KMS-11 (cell line): ENCODE measurements around the gene PTMA.
A peak's percentile ranks its signal among the peaks of the same experiment; 100 is the strongest.
"Not testable (repeated sequence)": the region's sequence is repeated elsewhere in the genome, so short reads cannot be mapped to it uniquely, and the experiment has no call there.

Source experiments
- H2AFZ ChIP-seq: fragments of 200-600 bp; sonication (generic); 2 replicates; pipeline ENCODE4 v1.6.1; 2016; ENCODE audit warnings: antibody characterized with exemption, mixed run types, low read depth
- H3K27ac ChIP-seq: fragments of 200-600 bp; sonication (generic); 2 replicates; pipeline ENCODE4 v1.6.1; 2016; ENCODE audit warnings: mild to moderate bottlenecking, mixed run types
- H3K27me3 ChIP-seq: fragments of 200-600 bp; sonication (generic); 2 replicates; pipeline ENCODE4 v1.6.1; 2017; ENCODE audit warnings: mild to moderate bottlenecking, low read depth, mixed run types, moderate library complexity; ENCODE audit not compliant: insufficient read depth
- H3K36me3 ChIP-seq: fragments of 200-600 bp; sonication (generic); 2 replicates; pipeline ENCODE4 v1.6.1; 2017; ENCODE audit warnings: mild to moderate bottlenecking, mixed run types; ENCODE audit not compliant: insufficient read depth
- H3K4me1 ChIP-seq: fragments of 200-600 bp; sonication (generic); 2 replicates; pipeline ENCODE4 v1.6.1; 2016; ENCODE audit warnings: mild to moderate bottlenecking, low read depth, mixed run types; ENCODE audit not compliant: poor library complexity, severe bottlenecking
- H3K4me2 ChIP-seq: fragments of 200-600 bp; sonication (generic); 2 replicates; pipeline ENCODE4 v1.7.0; 2016; ENCODE audit warnings: mild to moderate bottlenecking, mixed run types
- H3K4me3 ChIP-seq: fragments of 200-600 bp; sonication (generic); IDR thresholded peaks from 2 replicates; pipeline ENCODE4 v1.6.1; 2017; ENCODE audit warnings: low read depth, low read length, mixed read lengths; ENCODE audit not compliant: insufficient read depth
- H3K79me2 ChIP-seq: fragments of 200-600 bp; sonication (generic); 2 replicates; pipeline ENCODE4 v1.6.1; 2016; ENCODE audit warnings: low read depth, mixed run types; ENCODE audit not compliant: insufficient read depth
- H3K9ac ChIP-seq: fragments of 200-600 bp; sonication (generic); 2 replicates; pipeline ENCODE4 v1.6.1; 2016; ENCODE audit warnings: mild to moderate bottlenecking, mixed run types
- H4K20me1 ChIP-seq: fragments of 200-600 bp; sonication (generic); 2 replicates; pipeline ENCODE4 v1.6.1; 2016; ENCODE audit warnings: mild to moderate bottlenecking, mixed run types; ENCODE audit not compliant: insufficient read depth
- TF ChIP-seq, protein P1 (sequence below): fragments of 200-600 bp; sonication (generic); conservative IDR thresholded peaks from 2 replicates; pipeline ENCODE4 v1.6.1; 2017; ENCODE audit warnings: low read depth, mild to moderate bottlenecking, antibody characterized with exemption, low read length, moderate library complexity, mixed read lengths

Gene PTMA

DNA sequence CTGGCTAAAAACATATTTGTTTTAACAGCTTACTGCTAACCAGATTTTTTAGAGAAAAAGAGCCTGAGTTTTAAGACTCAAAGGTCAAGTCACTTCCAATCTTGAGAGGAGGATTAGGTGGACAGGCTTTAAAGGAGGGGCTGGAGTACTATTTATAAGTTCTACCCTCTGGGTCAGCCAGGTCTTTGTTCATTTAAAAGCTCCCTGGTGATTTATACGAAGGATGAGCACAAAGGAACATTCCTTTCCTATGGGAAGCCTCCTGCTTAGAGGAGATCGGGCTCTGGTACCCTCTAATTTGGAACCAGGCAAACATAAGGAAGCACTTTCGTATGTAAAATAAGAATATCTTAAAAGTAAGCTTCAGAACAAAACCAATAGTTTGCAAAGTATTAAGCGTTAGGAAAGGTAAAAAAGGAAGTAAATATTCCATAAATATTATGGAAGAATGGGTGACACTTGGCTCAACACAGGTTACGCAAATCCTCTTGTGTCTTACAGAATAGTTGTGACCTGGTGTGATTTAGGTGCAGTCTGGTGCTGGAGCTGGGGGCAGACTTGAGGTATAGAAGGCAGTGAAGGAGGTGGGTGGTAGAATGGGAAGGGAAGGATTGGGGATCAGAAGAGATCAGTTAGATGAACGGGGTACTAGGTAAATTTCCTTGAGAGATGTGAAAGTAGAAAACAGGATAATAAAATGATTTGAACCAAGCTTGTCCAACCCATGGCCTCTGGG, 37.1 kb downstream of the PTMA start:
- H3K36me3 ChIP-seq: no peaks in the 10 kb centered on the region
- peaks cover 2% of the 10 kb centered on the region for H3K4me1 ChIP-seq
- H3K79me2 ChIP-seq: no peaks in the 10 kb centered on the region
- no peak overlapping the region for H2AFZ ChIP-seq
- H3K27me3 ChIP-seq: no peaks in the 10 kb centered on the region
- no peak overlapping the region for H3K27ac ChIP-seq
- no peak overlapping the region for H3K9ac ChIP-seq
- no peak overlapping the region for H3K4me2 ChIP-seq
- H4K20me1 ChIP-seq: no peaks in the 10 kb centered on the region
- TF ChIP-seq, protein P1, sequence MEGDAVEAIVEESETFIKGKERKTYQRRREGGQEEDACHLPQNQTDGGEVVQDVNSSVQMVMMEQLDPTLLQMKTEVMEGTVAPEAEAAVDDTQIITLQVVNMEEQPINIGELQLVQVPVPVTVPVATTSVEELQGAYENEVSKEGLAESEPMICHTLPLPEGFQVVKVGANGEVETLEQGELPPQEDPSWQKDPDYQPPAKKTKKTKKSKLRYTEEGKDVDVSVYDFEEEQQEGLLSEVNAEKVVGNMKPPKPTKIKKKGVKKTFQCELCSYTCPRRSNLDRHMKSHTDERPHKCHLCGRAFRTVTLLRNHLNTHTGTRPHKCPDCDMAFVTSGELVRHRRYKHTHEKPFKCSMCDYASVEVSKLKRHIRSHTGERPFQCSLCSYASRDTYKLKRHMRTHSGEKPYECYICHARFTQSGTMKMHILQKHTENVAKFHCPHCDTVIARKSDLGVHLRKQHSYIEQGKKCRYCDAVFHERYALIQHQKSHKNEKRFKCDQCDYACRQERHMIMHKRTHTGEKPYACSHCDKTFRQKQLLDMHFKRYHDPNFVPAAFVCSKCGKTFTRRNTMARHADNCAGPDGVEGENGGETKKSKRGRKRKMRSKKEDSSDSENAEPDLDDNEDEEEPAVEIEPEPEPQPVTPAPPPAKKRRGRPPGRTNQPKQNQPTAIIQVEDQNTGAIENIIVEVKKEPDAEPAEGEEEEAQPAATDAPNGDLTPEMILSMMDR: no peak
- no peak overlapping the region for H3K4me3 ChIP-seq

DNA sequence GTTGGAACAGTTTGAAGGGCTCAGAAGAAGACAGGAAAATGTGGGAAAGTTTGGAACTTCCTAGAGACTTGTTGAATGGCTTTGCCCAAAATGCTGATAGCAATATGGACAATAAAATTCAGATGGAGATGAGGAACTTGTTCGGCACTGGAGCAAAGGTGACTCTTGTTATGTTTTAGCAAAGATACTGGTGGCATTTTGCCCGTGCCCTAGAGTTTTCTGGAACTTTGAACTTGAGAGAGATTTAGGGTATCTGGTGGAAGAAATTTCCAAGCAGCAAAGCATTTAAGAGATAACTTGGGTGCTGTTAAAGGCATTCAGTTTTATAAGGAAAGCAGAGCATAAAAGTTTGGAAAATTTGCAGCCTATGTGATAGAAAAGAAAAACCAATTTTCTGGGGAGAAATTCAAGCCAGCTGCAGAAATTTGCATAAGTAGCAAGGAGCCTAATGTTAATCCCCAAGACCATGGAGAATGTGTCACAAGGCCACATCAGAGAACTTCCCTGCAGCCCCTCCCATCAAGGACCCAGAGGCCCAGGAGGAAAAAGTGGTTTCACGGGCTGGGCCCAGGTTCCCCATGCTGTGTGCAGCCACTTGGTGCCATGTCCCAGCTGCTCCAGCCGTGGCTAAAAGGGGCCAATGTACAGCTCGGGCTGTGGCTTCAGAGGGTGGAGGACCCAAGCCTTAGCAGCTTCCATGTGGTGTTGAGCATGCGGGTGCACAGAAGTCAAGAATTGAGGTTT, 40.0 kb downstream of the PTMA start:
- not testable (repeated sequence) for H4K20me1 ChIP-seq, H3K4me3 ChIP-seq, H3K27ac ChIP-seq, H2AFZ ChIP-seq, H3K9ac ChIP-seq, H3K79me2 ChIP-seq, H3K4me2 ChIP-seq, H3K27me3 ChIP-seq, H3K36me3 ChIP-seq
- H3K4me1 ChIP-seq: peaks cover 26% of the 10 kb centered on the region

DNA sequence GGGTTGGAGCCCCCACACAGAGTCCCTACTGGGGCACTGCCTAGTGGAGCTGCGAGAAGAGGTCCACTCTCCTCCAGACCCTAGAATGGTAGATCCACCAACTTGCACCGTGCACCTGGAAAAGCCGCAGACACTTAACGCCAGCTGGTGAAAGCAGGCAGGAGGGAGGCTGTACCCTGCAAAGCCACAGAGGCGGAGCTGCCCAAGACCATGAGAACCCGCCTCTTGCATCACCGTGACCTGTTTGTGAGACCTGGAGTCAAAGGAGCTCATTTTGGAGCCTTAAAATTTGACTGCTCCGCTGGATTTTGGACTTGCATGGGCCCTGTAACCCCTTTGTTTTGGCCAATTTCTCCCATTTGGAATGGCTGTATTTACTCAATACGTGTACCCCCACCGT, 40.7 kb downstream of the PTMA start:
- not testable (repeated sequence) for H3K27me3 ChIP-seq, H3K27ac ChIP-seq, H3K4me2 ChIP-seq, H2AFZ ChIP-seq, H4K20me1 ChIP-seq, H3K9ac ChIP-seq, H3K4me3 ChIP-seq, H3K79me2 ChIP-seq, H3K36me3 ChIP-seq
- H3K4me1 ChIP-seq: peaks cover 33% of the 10 kb centered on the region

DNA sequence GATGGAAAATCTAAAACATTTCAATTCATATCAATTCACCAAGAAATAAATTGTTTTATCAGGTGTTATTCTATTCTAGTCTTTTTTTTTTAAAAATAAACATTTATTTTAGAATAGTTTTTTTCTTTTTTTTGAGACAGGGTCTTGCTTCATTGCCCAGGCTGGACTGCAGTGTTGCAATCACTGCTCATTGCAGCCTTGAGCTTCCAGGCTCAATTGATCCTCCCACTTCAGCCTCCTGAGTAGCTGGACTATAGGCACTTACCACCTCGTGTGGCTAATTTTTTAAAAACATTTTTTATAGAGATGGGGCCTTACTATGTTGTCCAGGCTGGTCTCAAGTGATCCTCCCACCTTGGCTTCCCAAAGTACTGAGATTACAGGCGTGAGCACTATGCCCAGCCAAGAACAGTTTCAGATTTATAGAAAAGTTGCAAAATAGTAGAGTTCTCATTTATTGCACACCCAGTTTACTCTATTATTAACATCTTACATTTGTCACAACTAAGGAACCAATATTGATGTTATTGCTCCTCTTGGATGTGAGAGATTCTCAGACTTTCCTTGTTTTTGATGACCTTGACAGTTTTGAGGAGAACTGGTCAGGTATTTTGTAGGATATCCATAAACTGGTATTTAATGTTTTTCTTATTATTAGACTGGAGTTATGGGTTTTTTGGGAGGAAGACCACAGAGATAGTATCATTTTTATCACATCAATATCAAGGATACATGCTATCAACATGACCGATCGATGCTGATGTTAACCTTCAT, 42.9 kb downstream of the PTMA start:
- no peaks in the 10 kb centered on the region for H3K36me3 ChIP-seq
- no peak overlapping the region for H2AFZ ChIP-seq
- no peaks in the 10 kb centered on the region for H3K79me2 ChIP-seq
- TF ChIP-seq, protein P1: no peak
- H3K9ac ChIP-seq: no peak overlapping the region
- no peak overlapping the region; the same call in 1 of the 2 replicates for H3K27ac ChIP-seq
- H4K20me1 ChIP-seq: no peaks in the 10 kb centered on the region
- peak overlapping the region; percentile 29; the same call in 1 of the 2 replicates for H3K4me2 ChIP-seq
- H3K27me3 ChIP-seq: no peaks in the 10 kb centered on the region
- H3K4me3 ChIP-seq: no peak overlapping the region
- H3K4me1 ChIP-seq: peaks cover 39% of the 10 kb centered on the region

DNA sequence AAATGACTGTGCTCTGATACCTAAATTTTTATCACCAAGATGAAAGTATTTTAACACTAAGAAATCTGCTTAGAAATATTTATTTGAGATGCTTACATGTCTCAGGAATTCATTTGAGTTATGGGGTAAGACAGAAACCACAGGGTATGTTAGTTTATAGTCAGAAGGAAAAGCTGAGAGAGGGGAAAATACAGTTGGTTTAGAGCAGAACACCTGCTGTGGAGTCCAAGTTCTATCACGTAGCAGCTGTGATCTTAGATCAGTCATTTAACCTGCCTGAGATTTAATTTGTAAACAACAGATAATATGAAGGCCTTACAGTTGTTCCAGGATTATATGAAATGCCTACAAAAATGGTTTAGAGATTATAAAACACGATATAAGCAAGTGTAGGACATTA, 43.7 kb downstream of the PTMA start:
- Histone ChIP-seq H3K27me3 (no peaks in the 10 kb centered on the region), H3K4me1 (peaks cover 39% of the 10 kb centered on the region), H3K9ac (no peak overlapping the region; the same call in 1 of the 2 replicates), H3K79me2 (no peaks in the 10 kb centered on the region), H3K36me3 (no peaks in the 10 kb centered on the region), H4K20me1 (no peaks in the 10 kb centered on the region), H2AFZ (no peak overlapping the region), H3K4me2 (peak overlapping the region; percentile 29), H3K27ac (peak overlapping the region; percentile 22; the same call in 1 of the 2 replicates), H3K4me3 (no peak overlapping the region)
- TF ChIP-seq, protein P1: no peak
